Adrenal gland (tissue), 5 donors: ENCODE measurements around the gene COG6.

Source experiments
- CTCF ChIP-seq, 6 experiments: fragments of 450-650 bp in 4 of 6; fragments of 200-600 bp in 2 of 6; sonication (generic) in 1 of 6; IDR thresholded peaks; 1 replicate in 5 of 6; 2 replicates in 1 of 6; pipeline versions ENCODE4 v1.5.1 to v1.8.0; 2016 to 2021; ENCODE audit warnings: antibody characterized with exemption in 6 of 6, mild to moderate bottlenecking in 2 of 6, moderate library complexity in 1 of 6
- POLR2A ChIP-seq, 2 donors: fragments of 450-650 bp; IDR thresholded peaks; one replicate each; pipeline ENCODE4 v1.6.1; 2017; ENCODE audit warnings: antibody characterized with exemption in 2 of 2, mild to moderate bottlenecking in 2 of 2, moderate library complexity in 1 of 2
- donor health status: DM: no; HTN: no; CAD: no.

GRCh38 chr13:39632994-39633393, 22.5 kb upstream of the COG6 start:
- TF ChIP-seq CTCF (IDR thresholded peaks at IDR 0.05) = no peak
- no peak for TF ChIP-seq POLR2A (IDR thresholded peaks at IDR 0.05)
